ENCODE measurements around the gene KERA. TPM values are rescaled to one million over a fixed set of nuclear protein-coding genes. Genes with fewer than 3 reads are reported as not detected.
"Not testable (repeated sequence)": the region's sequence is repeated elsewhere in the genome, so short reads cannot be mapped to it uniquely, and the experiment has no call there.

Gene KERA
- total and polyA plus RNA-seq, 8 donors: not detected

- no peak for TF ChIP-seq CTCF (IDR thresholded peaks at IDR 0.05)
- WGBS, 2 donors: 59 to 74% methylated on average over 6 of the region's 6 CpGs
- Histone ChIP-seq H3K36me3 (no peaks in the 10 kb centered on the region), H3K27ac (no peak overlapping the region), H3K27me3 (no peaks in the 10 kb centered on the region), H3K4me3 (no peak overlapping the region), H3K9me3 (peaks cover 0 to 2% (median 0%) of the 10 kb centered on the region in 4 donors), H3K4me1 (no peaks in the 10 kb centered on the region)
- DNase-seq (no peak), FAIRE-seq (no peak), ATAC-seq (no peak)
- intact Hi-C loops (cut with DNase I): no loop called here
Measured at GRCh38 chr12:91091916-91092715, 34.3 kb upstream of the KERA start.

GRCh38 chr12:91089953-91090352, 32.1 kb upstream of the KERA start:
- H3K36me3 ChIP-seq; H3K27me3 ChIP-seq; H3K27ac ChIP-seq; FAIRE-seq; H3K4me1 ChIP-seq; ATAC-seq; H3K9me3 ChIP-seq; intact Hi-C loops (cut with DNase I); DNase-seq; H3K4me3 ChIP-seq: not testable (repeated sequence)
- WGBS, 2 donors: 64 to 70% methylated on average over 2 of the region's 2 CpGs

GRCh38 chr12:91080041-91080440, 22.2 kb upstream of the KERA start:
- intact Hi-C loops (cut with DNase I): no loop called here
- Histone ChIP-seq H3K27ac (no peak overlapping the region), H3K27me3 (no peaks in the 10 kb centered on the region), H3K9me3 (no peaks in the 10 kb centered on the region), H3K36me3 (no peaks in the 10 kb centered on the region), H3K4me1 (no peaks in the 10 kb centered on the region), H3K4me3 (no peak overlapping the region)
- ATAC-seq (no peak), DNase-seq (no peak), FAIRE-seq (no peak)
- TF ChIP-seq CTCF (IDR thresholded peaks at IDR 0.05): no peak
- WGBS, 2 donors: 16 to 21% methylated on average over 1 of the region's 1 CpG

GRCh38 chr12:91078501-91078900, 20.7 kb upstream of the KERA start:
- WGBS, 2 donors: 13 to 14% methylated on average over 1 of the region's 1 CpG
- no peak overlapping the region for H3K27ac ChIP-seq
- no peak for TF ChIP-seq CTCF (IDR thresholded peaks at IDR 0.05)
- DNase-seq: no peak
- no peak for FAIRE-seq
- H3K9me3 ChIP-seq: no peaks in the 10 kb centered on the region
- no peaks in the 10 kb centered on the region for H3K4me1 ChIP-seq
- H3K36me3 ChIP-seq: no peaks in the 10 kb centered on the region
- no peak overlapping the region for H3K4me3 ChIP-seq
- intact Hi-C loops (cut with DNase I): no loop called here
- H3K27me3 ChIP-seq: no peaks in the 10 kb centered on the region
- ATAC-seq: no peak

- no peak overlapping the region for H3K27ac ChIP-seq
- no peak overlapping the region for H3K4me3 ChIP-seq
- ATAC-seq (no peak), DNase-seq (no peak), FAIRE-seq (no peak)
- no peak for TF ChIP-seq CTCF (IDR thresholded peaks at IDR 0.05)
- H3K36me3 ChIP-seq: no peaks in the 10 kb centered on the region
- 83 to 93% methylated on average over 5 of the region's 5 CpGs for WGBS, 2 donors
- intact Hi-C loops (cut with DNase I): no loop called here
- H3K4me1 ChIP-seq: no peaks in the 10 kb centered on the region
- H3K27me3 ChIP-seq: no peaks in the 10 kb centered on the region
- H3K9me3 ChIP-seq: no peaks in the 10 kb centered on the region
Measured at GRCh38 chr12:91077228-91077954, 19.6 kb upstream of the KERA start.

All from pancreas (tissue), 10 donors.